LNCaP clone FGC (cell line): ENCODE data around the gene AZIN2.

Experiments used
- DNase-seq: peaks from one replicate; pipeline ENCODE4 v3.0.0-alpha.2; 2011; ENCODE audit warnings: low read depth
- H3K4me3 ChIP-seq: 2 replicates; pipeline ENCODE4 v1.5.1; 2011; ENCODE audit warnings: mild to moderate bottlenecking, low read depth, low read length, control low read depth
- CTCF ChIP-seq: IDR thresholded peaks from 2 replicates; pipeline ENCODE4 v1.5.1; 2012; ENCODE audit warnings: mild to moderate bottlenecking; ENCODE audit not compliant: control insufficient read depth, insufficient read depth; ENCODE audit errors: extremely low read depth

The AZIN2 gene

DNA sequence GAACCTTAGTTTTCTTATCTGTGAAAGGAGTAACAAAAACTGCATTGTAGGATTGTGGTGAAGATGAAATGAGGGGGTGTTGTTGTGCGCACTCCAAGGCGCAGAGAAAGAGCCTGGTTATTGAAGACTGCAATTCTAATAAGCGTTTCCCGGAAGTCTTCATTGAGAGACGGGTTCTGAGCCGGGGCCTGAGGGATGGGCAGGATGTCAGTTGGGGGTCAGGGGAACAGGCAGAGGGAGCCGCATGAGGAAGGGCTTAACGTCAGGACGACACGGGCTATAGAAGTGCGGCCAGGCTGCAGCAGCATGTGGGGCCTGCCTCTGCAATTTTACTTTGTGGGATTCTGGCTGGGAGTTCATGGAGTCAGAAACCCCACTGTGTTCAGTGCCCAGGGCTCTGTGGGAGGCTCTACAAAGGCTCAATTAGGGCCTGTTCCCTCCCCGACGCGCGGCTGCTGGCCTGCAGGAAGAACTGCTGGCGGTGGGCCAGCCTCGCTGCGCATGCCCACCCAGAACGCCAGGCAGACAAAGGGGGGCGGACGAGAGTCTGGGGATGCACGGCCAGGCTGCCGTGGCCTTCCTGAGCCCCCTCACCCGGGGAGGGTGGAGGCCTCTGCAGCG lies 80.2 kb downstream of the AZIN2 start:
- TF ChIP-seq CTCF = no peak
- H3K4me3 ChIP-seq = no peak overlapping the region
- no peak for DNase-seq

DNA sequence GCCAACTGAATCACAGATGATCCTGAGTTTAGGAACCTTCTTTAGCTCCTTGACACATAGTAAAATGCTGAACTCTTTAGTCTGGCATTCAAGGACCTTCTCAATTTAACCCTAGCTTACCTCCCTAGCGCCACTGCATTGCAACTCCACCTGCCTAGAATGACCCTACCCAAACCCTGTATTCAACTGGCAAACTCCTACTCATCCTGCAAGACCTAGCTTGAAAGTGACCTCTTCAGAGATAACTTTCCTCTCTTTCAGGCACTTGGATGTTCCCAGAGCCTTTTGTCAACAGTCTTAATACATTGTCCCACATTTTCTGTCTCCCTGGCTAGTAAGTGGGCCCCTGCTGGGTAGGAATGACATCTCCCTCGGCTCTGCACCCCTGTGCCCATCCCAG lies 81.2 kb downstream of the AZIN2 start:
- H3K4me3 ChIP-seq = no peak overlapping the region
- TF ChIP-seq CTCF = no peak
- no peak for DNase-seq

DNA sequence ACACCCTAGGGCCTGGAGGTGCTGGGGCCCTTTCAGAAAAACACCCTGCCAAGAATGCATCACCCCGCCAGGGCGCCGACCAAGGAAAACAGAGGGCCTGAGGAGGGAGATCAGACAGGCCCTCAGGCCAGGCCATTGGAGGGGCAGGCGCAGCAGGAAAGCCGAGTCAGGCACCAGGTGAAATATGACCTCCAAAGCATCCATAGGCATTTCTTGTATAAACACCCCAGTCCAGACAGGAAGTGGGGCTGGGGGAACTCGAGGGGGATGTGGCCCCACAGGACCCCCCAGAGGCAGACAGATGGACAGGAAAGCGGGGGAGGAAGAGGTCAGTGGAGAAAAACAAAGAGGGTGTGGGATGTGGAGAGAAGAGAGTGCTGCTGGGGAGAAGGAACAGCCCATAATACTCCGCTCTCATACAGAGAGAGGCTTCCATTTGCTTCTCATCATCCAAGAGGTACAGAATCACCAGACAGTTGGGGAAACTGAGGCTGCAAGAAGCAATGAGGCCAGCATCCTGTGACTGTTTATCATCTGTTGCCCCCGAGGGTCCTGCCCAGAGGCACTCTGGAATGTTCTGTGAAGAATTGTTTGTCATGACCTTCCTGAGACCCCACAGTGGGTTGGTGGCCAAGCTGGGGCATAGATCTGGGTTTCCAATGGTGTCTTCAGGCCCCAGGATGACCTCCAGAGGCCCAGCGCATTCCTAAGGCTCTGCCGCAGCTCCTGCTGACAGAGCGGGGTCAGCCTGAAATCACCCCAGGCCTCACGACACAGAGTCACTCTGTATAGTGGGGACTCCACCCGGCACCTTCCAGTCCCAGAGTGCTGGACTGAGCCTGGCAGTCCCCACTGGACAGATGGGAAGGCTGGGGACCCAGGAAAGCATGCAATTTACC lies 82.9 kb downstream of the AZIN2 start:
- no peak for TF ChIP-seq CTCF
- DNase-seq = no peak
- H3K4me3 ChIP-seq = no peak overlapping the region

- TF ChIP-seq CTCF = no peak
- H3K4me3 ChIP-seq = no peak overlapping the region
- no peak for DNase-seq
These were observed 84.3 kb downstream of the AZIN2 start for GRCh38 chr1:33165209-33165608.

- no peak for TF ChIP-seq CTCF
- H3K4me3 ChIP-seq = no peak overlapping the region
- no peak for DNase-seq
These were observed 84.9 kb downstream of the AZIN2 start for GRCh38 chr1:33165809-33166208.

GRCh38 chr1:33167650-33168447 lies 86.9 kb downstream of the AZIN2 start:
- no peak for TF ChIP-seq CTCF
- DNase-seq = no peak
- no peak overlapping the region for H3K4me3 ChIP-seq
